Activated T-cell treated with anti-CD3 and anti-CD28 coated beads, Interleukin-2, amount 50 U/mL, for 24 hours (primary cell): ENCODE results near the gene THSD4.

Experiments
- DNase-seq: peaks from one replicate; pipeline ENCODE4 v3.0.0-alpha.2; 2020
- H3K27ac Mint-ChIP-seq: 2 replicates; pipeline ENCODE4 v1.8.0; 2020; ENCODE audit warnings: mild to moderate bottlenecking, mixed read lengths
- H3K27me3 Mint-ChIP-seq: 2 replicates; pipeline ENCODE4 v1.8.0; 2020; ENCODE audit warnings: mixed read lengths
- H3K36me3 Mint-ChIP-seq: 2 replicates; pipeline ENCODE4 v1.8.0; 2020; ENCODE audit warnings: low read depth, mixed read lengths
- H3K4me1 Mint-ChIP-seq: 2 replicates; pipeline ENCODE4 v1.8.0; 2020; ENCODE audit warnings: low read depth, mixed read lengths
- H3K4me3 Mint-ChIP-seq: 2 replicates; pipeline ENCODE4 v1.8.0; 2020; ENCODE audit warnings: mild to moderate bottlenecking, moderate library complexity, mixed read lengths
- H3K9me3 Mint-ChIP-seq: 2 replicates; pipeline ENCODE4 v1.8.0; 2020; ENCODE audit warnings: mixed read lengths

The THSD4 gene

DNA sequence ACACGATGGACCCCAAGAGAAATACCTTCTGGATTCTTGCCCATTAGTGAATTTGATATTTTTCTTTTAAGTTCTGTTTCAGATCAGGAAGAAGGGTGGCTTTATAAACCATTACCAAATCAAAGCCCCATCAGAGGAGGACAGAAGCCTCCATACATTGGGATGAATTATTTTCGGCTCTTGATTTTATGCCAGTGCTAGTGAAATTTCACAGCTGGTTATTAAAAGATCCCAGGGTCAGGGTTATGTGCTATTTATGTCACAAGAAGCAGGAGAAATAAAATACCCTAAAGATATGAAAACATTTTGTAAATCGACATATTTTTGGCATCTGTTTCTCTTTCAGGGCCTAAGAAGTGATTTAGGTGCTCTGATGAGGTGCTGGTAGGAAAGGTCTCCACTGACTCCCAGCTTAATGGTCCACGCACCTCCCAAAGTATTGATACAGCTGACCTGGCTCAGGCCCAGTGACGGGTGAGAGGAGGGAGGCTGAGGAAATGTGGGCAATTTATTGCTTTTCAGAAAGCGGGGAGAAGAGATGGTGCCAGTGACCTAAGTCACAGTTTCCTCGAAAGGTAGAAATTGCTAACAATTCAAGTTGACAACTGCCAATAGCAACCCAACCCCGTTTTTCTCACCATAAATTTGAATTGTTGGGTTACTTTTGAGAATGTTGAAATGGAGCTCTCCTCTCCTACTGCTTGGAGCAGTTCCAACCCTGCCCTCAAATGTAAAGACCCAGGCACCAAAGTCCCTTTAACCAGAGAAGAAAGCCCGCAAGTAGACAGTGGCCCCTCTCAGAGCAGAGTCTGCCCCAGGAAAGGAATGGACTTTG is 379.5 kb downstream of the THSD4 start:
- H3K27me3 Mint-ChIP-seq, result peaks cover 15% of the 10 kb centered on the region
- H3K4me1 Mint-ChIP-seq, result no peaks in the 10 kb centered on the region
- no peaks in the 10 kb centered on the region for H3K9me3 Mint-ChIP-seq
- no peak overlapping the region for H3K4me3 Mint-ChIP-seq
- H3K36me3 Mint-ChIP-seq, result no peaks in the 10 kb centered on the region
- no peak overlapping the region for H3K27ac Mint-ChIP-seq
- DNase-seq, result no peak

GRCh38 chr15:71495398-71495780 is 380.1 kb downstream of the THSD4 start:
- Mint-ChIP-seq H3K27ac (no peak overlapping the region), H3K9me3 (no peaks in the 10 kb centered on the region), H3K27me3 (peaks cover 19% of the 10 kb centered on the region), H3K36me3 (no peaks in the 10 kb centered on the region), H3K4me3 (no peak overlapping the region), H3K4me1 (no peaks in the 10 kb centered on the region)
- DNase-seq, result no peak

DNA sequence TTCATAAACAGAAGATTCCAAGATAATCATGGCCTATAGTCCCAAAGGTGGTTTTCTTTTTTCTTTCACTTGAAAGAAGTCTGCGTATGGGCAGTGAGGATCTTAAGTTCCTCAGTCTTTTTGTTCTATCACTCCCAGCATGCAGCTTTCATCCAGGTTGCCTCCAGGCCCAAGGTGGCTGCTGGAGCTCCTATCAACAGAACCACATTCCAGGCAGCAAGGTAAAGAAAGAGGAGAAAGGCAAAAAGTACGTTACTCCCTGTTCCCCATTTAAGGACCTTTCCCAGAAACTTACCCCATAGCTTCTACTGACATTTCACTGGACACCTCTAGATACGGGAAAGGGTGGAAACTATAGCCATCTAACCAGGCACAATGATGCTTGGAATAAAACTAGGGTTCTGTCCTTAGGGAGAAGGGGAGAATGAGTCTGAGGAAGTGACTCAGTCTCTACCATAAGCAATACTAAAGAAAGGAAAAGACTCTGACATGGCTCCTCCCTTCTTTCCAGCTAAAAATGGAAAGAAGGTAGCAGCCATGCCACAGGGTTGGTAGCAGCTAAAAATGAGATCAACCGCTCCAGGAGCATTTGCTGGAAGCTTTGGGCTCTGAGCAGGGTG is 381.2 kb downstream of the THSD4 start:
- Mint-ChIP-seq H3K27me3 (peaks cover 16% of the 10 kb centered on the region), H3K4me1 (no peaks in the 10 kb centered on the region), H3K9me3 (no peaks in the 10 kb centered on the region), H3K36me3 (no peaks in the 10 kb centered on the region), H3K4me3 (no peak overlapping the region), H3K27ac (no peak overlapping the region)
- DNase-seq, result no peak

GRCh38 chr15:71501344-71502076 is 386.2 kb downstream of the THSD4 start:
- Mint-ChIP-seq H3K27me3 (peaks cover 28% of the 10 kb centered on the region), H3K9me3 (no peaks in the 10 kb centered on the region), H3K4me1 (no peaks in the 10 kb centered on the region), H3K27ac (no peak overlapping the region), H3K36me3 (no peaks in the 10 kb centered on the region), H3K4me3 (no peak overlapping the region)
- DNase-seq, result no peak

GRCh38 chr15:71502077-71502432 is 386.8 kb downstream of the THSD4 start:
- H3K27ac Mint-ChIP-seq, result no peak overlapping the region
- no peaks in the 10 kb centered on the region for H3K9me3 Mint-ChIP-seq
- no peak for DNase-seq
- H3K27me3 Mint-ChIP-seq, result peaks cover 32% of the 10 kb centered on the region
- H3K4me3 Mint-ChIP-seq, result no peak overlapping the region
- H3K4me1 Mint-ChIP-seq, result no peaks in the 10 kb centered on the region
- H3K36me3 Mint-ChIP-seq, result no peaks in the 10 kb centered on the region

DNA sequence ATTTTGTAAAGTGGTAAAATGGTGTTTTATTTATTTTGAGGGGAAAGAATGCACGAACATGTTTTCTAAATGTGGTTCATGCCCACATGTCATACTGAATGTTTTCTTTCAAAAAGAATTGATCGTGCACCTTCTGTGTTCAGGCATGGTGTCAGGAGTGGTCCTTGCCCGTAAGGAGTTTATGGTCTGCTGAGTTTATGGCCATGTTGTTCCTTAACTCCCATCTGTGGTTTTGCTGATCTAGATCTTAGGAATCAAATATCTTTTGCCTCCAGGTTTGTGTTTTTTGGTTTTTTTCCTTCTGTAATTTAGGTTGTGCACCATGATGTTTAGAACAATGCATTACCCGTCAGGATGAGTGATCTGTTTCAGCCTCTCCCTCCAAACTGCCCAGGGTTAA is 390.7 kb downstream of the THSD4 start:
- Mint-ChIP-seq H3K27me3 (peaks cover 33% of the 10 kb centered on the region), H3K4me1 (no peaks in the 10 kb centered on the region)

DNA sequence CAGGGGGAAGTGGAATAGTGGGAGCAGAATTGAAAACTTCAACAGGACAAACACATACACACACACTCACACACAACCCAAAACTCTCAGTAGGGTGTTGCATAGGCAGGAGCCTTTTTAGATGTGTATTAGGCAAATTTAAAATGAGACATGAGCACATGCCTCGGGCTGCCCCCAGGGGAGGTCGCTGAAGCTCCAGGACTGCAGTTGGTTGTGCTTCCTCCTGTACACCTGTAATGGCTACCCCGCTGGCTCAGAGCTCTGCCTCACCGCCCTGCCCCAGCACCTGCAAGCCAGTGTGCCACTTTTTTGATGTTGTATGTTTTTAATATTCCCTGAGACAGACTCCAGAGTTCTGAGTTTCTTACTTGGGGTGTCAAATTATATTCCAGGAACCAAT is 391.7 kb downstream of the THSD4 start:
- H3K27me3 Mint-ChIP-seq, result peaks cover 32% of the 10 kb centered on the region
- H3K36me3 Mint-ChIP-seq, result no peaks in the 10 kb centered on the region
- no peaks in the 10 kb centered on the region for H3K4me1 Mint-ChIP-seq

More for the DNA sequence above, 390.7 kb downstream of the THSD4 start:
- H3K36me3 Mint-ChIP-seq, result no peaks in the 10 kb centered on the region
- H3K4me3 Mint-ChIP-seq, result no peak overlapping the region
- no peak overlapping the region for H3K27ac Mint-ChIP-seq
- no peak for DNase-seq
- H3K9me3 Mint-ChIP-seq, result no peaks in the 10 kb centered on the region

GRCh38 chr15:71508081-71508682 is 392.9 kb downstream of the THSD4 start:
- Mint-ChIP-seq H3K27me3 (peaks cover 41% of the 10 kb centered on the region), H3K4me3 (no peak overlapping the region), H3K36me3 (no peaks in the 10 kb centered on the region), H3K9me3 (no peaks in the 10 kb centered on the region), H3K4me1 (no peaks in the 10 kb centered on the region), H3K27ac (no peak overlapping the region)
- no peak for DNase-seq

More for the DNA sequence above, 391.7 kb downstream of the THSD4 start:
- H3K4me3 Mint-ChIP-seq, result no peak overlapping the region
- H3K27ac Mint-ChIP-seq, result no peak overlapping the region
- no peak for DNase-seq
- no peaks in the 10 kb centered on the region for H3K9me3 Mint-ChIP-seq

DNA sequence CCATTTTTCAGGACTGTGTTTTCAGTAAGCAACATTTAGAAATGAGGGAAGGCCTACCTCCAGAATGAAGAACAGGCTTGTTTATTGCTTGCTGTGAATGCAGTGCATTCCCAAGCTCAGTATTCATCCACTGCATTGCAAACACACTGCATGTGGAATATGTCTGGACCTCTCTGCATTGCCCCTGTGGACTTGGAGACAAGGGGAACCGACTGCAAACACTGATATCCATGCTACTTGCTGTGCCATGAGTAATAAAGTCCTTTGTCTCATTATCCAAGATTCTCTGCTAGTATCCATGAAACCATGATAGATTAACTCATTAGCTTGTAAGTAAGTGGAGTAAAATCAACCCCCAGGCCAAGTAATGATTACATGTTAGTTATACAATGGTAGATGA is 393.9 kb downstream of the THSD4 start:
- Mint-ChIP-seq H3K36me3 (no peaks in the 10 kb centered on the region), H3K4me1 (no peaks in the 10 kb centered on the region), H3K27ac (no peak overlapping the region), H3K9me3 (no peaks in the 10 kb centered on the region), H3K4me3 (no peak overlapping the region), H3K27me3 (peaks cover 50% of the 10 kb centered on the region)
- no peak for DNase-seq

GRCh38 chr15:71510763-71511162 is 395.5 kb downstream of the THSD4 start:
- DNase-seq, result no peak
- no peaks in the 10 kb centered on the region for H3K4me1 Mint-ChIP-seq
- peaks cover 54% of the 10 kb centered on the region for H3K27me3 Mint-ChIP-seq
- H3K4me3 Mint-ChIP-seq, result no peak overlapping the region
- no peaks in the 10 kb centered on the region for H3K9me3 Mint-ChIP-seq
- no peak overlapping the region for H3K27ac Mint-ChIP-seq
- H3K36me3 Mint-ChIP-seq, result no peaks in the 10 kb centered on the region

DNA sequence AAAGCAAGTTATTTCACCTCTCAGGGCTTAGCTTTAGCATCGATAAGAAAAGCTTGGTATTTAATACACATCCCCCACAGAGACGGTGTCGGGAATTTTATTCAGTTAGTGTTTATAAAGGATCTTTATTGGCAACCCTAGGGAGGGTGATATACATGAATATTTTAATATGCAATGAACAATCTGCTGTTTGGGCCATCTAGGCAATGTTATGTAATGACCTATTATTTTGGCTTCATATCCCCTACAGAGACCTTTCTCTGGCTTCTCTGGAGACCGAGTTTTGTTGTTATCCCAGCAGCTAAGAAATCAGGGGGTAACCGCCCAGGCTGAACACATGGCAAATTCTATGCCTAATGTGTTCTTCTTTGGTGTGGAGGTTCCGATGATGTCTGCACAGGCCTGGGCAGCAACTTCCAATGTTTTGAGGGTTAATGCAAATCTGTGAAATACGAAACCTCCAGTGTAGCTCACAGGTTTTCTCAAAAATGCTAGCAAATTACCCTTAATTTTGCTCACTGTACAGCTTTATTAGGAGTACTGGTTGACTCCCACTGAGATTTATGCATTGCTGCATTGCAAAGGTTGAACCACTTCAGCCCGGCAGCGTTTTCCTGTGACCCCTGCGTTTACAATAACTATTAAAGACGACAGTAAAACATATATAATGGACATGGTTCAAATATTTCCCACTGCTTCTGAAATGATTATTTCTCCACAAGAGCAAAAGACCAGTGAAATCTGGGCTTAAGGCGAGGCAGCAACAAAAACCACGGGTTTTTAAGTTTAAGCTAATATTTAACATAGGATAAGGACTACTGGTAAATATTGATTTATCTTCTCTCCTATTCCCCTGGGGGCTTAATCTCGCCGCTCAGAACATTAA is 396.8 kb downstream of the THSD4 start:
- no peaks in the 10 kb centered on the region for H3K9me3 Mint-ChIP-seq
- DNase-seq, result no peak

DNA sequence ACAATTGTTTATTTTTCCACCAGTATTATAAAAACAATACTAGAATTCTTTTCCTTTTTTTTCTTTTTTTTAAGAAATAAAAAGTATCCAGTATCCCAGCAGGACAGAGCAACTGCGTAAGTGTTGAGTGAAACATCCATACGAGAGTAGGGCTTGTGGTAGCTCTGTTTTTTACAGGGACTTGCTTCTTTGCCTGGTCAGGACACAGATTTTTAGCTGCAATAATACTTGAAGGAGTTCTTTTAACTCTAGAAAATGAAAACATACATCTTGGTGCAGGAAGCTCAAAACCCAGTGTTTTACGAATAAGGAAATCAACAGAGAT is 397.4 kb downstream of the THSD4 start:
- Mint-ChIP-seq H3K4me1 (no peaks in the 10 kb centered on the region), H3K27me3 (peaks cover 49% of the 10 kb centered on the region)

More for the DNA sequence above, 396.8 kb downstream of the THSD4 start:
- no peak overlapping the region for H3K27ac Mint-ChIP-seq
- H3K4me3 Mint-ChIP-seq, result no peak overlapping the region
- no peaks in the 10 kb centered on the region for H3K36me3 Mint-ChIP-seq
- no peaks in the 10 kb centered on the region for H3K4me1 Mint-ChIP-seq
- peaks cover 50% of the 10 kb centered on the region for H3K27me3 Mint-ChIP-seq

DNA sequence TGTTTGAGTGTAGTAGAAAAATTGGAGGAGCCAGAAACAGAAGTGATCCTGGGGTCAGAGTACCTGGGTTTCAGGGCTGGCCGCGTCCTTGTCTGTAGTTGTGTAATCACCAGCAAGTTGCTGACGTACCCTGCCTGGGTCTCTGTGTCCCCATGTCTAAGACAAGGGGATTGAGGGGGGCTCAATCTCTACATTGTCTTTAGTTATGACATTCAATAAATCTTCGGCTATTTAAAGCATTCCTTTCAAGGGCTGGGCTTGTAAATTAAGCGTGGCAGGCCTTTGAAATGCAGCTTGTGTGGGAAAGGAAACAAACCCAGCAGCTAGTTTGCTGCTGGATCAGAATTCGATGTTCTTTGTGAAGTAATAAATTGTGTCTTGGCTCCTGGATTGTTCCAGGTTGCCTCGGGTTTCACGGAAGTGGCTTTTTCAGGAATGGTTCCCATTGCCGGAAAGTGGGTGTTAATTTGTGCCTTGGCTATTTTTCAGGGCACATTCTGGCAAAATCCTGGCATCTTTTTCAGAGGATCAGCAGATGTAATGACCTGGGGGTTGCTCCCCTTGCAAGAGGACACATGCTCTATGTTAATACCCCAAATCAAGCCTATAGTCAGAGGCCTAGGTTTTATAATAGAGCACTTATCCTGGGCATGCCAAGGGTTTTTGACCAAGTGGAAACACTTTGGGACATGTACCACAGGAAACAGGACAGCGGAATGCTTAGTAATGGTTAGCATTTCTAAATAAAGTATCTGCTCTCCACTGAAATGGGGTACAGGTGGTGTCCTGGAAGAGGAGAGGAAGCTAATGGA is 400.3 kb downstream of the THSD4 start:
- DNase-seq, result no peak
- peaks cover 61% of the 10 kb centered on the region for H3K27me3 Mint-ChIP-seq
- no peaks in the 10 kb centered on the region for H3K36me3 Mint-ChIP-seq
- H3K9me3 Mint-ChIP-seq, result no peaks in the 10 kb centered on the region
- no peak overlapping the region for H3K27ac Mint-ChIP-seq
- H3K4me3 Mint-ChIP-seq, result no peak overlapping the region
- no peaks in the 10 kb centered on the region for H3K4me1 Mint-ChIP-seq

More for the DNA sequence above, 397.4 kb downstream of the THSD4 start:
- no peaks in the 10 kb centered on the region for H3K36me3 Mint-ChIP-seq
- no peaks in the 10 kb centered on the region for H3K9me3 Mint-ChIP-seq
- no peak overlapping the region for H3K27ac Mint-ChIP-seq
- no peak overlapping the region for H3K4me3 Mint-ChIP-seq
- no peak for DNase-seq
